Activated CD8-positive, alpha-beta memory T cell treated with anti-CD3 and anti-CD28 coated beads, Interleukin-2, amount 10 ng/mL, durations not matched to agents 7 days and 5 days (primary cell): ENCODE results near the gene BSG. TPM values are rescaled to one million over a fixed set of nuclear protein-coding genes. Genes with fewer than 3 reads are reported as not detected.
"Not testable (repeated sequence)": the region's sequence is repeated elsewhere in the genome, so short reads cannot be mapped to it uniquely, and the experiment has no call there.

Source experiments
- ATAC-seq: fragments of 150-1000 bp; cut with Tn5 transposase; one replicate; pipeline ENCODE4 v1.10.0; 2021; ENCODE audit warnings: moderate library complexity
- CTCF ChIA-PET: fragments of 350-600 bp; sonication (Branson Sonifier 250); formaldehyde crosslinking; loops from one replicate; lab custom pipeline; 2021; ENCODE audit warnings: antibody characterized with exemption; lab: Charles Lee
- DNase-seq: peaks from one replicate; pipeline ENCODE4 v3.0.0-alpha.2; 2020
- H3K27ac Mint-ChIP-seq: one replicate; pipeline ENCODE4 v1.8.0; 2021; ENCODE audit warnings: mild to moderate bottlenecking, mixed read lengths
- H3K27me3 Mint-ChIP-seq: one replicate; pipeline ENCODE4 v1.8.0; 2021; ENCODE audit warnings: mixed read lengths
- H3K36me3 Mint-ChIP-seq: one replicate; pipeline ENCODE4 v1.8.0; 2021; ENCODE audit warnings: mild to moderate bottlenecking, mixed read lengths
- H3K4me1 Mint-ChIP-seq: one replicate; pipeline ENCODE4 v1.8.0; 2021; ENCODE audit warnings: mixed read lengths
- H3K4me3 Mint-ChIP-seq: one replicate; pipeline ENCODE4 v1.8.0; 2021; ENCODE audit warnings: mild to moderate bottlenecking, moderate library complexity, mixed read lengths
- H3K9me3 Mint-ChIP-seq: one replicate; pipeline ENCODE4 v1.8.0; 2022; ENCODE audit warnings: low read depth, mixed read lengths
- total RNA-seq, 2 experiments: library from RNA; stranded (reverse); gene quantifications; one replicate each; pipeline ENCODE4 v1.2.3, GENCODE V29; 2021

BSG gene
- total RNA-seq, 2 experiments from 2014 or later = 206 to 225 TPM

GRCh38 chr19:601790-602189, 29.4 kb downstream of the BSG start:
- ATAC-seq (no peak), DNase-seq (no peak)
- Mint-ChIP-seq H3K4me1 (no peaks in the 10 kb centered on the region), H3K27me3 (no peaks in the 10 kb centered on the region), H3K36me3 (no peaks in the 10 kb centered on the region), H3K27ac (no peak overlapping the region), H3K9me3 (no peaks in the 10 kb centered on the region), H3K4me3 (no peak overlapping the region)
- CTCF ChIA-PET = no interaction called here

DNA sequence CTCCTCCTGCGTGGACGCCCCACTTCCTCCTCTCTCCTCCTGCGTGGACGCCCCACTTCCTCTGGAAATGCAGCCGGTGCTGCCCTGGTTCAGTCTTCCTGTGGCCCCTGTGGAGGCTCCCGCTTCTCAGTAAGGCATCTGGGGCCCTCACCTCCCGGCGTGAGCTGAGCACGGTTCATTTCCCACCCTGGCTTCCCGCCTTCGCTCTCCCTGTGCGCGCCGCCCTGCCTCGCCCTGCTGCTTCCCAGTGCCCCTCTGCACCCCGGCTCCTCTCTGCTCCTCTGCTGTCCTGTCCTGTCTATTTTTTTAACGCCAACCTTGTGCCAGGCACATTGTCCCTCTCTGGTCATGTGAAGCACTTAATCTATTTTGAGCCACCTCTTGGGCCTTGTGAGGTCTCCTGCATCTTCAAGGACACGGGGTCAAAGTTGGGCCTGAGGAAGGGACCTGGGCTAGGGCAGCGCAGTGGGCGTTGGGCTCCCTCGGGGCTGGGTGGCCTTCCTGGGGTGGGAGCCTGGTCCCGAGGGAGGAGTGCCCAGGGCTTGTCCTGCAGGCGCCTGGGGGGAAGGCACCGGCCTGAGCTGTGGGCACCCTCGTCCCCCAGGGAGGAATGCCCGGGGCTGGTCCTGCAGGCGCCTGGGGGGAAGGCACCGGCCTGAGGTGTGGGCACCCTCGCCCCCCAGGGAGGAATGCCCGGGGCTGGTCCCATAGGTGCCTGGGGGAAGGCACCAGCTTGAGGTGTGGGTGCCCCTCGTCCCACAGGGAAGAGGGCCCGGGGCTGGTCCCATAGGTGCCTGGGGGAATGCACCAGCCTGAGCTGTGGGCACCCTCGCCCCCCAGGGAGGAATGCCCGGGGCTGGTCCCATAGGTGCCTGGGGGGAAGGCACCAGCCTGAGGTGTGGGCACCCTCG, 30.2 kb downstream of the BSG start:
- no peaks in the 10 kb centered on the region for H3K4me1 Mint-ChIP-seq
- no peaks in the 10 kb centered on the region for H3K36me3 Mint-ChIP-seq
- CTCF ChIA-PET = no interaction called here
- H3K4me3 Mint-ChIP-seq = no peak overlapping the region
- no peak overlapping the region for H3K27ac Mint-ChIP-seq
- H3K27me3 Mint-ChIP-seq = no peaks in the 10 kb centered on the region
- ATAC-seq (no peak), DNase-seq (no peak)
- H3K9me3 Mint-ChIP-seq = no peaks in the 10 kb centered on the region

- H3K9me3 Mint-ChIP-seq, ATAC-seq, H3K27me3 Mint-ChIP-seq, H3K36me3 Mint-ChIP-seq, H3K4me3 Mint-ChIP-seq, CTCF ChIA-PET, H3K27ac Mint-ChIP-seq, DNase-seq, H3K4me1 Mint-ChIP-seq: not testable (repeated sequence)
Observed at GRCh38 chr19:603302-603639, 30.9 kb downstream of the BSG start.

DNA sequence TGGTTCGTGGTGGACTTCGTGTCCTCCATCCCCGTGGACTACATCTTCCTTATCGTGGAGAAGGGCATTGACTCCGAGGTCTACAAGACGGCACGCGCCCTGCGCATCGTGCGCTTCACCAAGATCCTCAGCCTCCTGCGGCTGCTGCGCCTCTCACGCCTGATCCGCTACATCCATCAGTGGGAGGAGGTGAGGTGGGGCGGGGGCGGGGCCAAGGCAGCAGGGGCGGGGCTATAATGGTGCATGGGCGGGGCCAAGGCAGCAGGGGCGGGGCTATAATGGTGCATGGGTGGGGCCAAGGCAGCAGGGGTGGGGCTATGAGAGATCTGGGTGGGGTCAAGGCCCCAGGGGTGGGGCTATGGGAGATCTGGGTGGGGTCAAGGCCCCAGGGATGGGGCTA, 31.4 kb downstream of the BSG start:
- H3K36me3 Mint-ChIP-seq, CTCF ChIA-PET, H3K4me3 Mint-ChIP-seq, DNase-seq, H3K27ac Mint-ChIP-seq, H3K9me3 Mint-ChIP-seq, H3K27me3 Mint-ChIP-seq, H3K4me1 Mint-ChIP-seq: not testable (repeated sequence)
- ATAC-seq = peak; percentile 21

DNA sequence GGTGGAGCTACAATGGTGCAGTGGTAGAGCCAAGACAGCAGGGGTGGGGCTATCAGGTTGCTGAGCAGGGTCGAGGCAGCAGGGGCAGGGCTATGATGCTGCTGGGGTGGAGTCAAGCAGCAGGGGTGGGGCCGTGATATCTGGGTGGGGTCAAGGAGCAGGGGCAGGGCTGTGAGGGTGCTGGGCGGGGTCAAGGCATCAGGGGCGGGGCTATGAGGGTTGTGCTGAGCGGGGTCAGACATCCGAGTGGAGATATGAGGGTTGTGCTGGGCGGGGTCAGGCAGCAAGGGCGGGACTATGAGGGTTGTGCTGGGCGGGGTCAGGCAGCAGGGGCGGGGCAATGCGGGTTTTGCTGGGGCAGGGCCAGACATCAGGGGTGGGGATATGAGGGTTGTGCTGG, 32.0 kb downstream of the BSG start:
- Mint-ChIP-seq H3K36me3 (no peaks in the 10 kb centered on the region), H3K4me1 (no peaks in the 10 kb centered on the region), H3K27ac (peak overlapping the region; percentile 36), H3K27me3 (no peaks in the 10 kb centered on the region), H3K9me3 (no peaks in the 10 kb centered on the region), H3K4me3 (no peak overlapping the region)
- CTCF ChIA-PET = interaction anchor here (1.0 kb wide), 1 partner anchor 93 kb away, joined by 3 read pairs; no protein-coding TSS in a partner anchor
- peak; percentile 77 for DNase-seq
- peak; percentile 80 for ATAC-seq

GRCh38 chr19:605061-605971, 32.9 kb downstream of the BSG start:
- not testable (repeated sequence) for H3K4me1 Mint-ChIP-seq, H3K27me3 Mint-ChIP-seq, H3K9me3 Mint-ChIP-seq, H3K36me3 Mint-ChIP-seq
- Mint-ChIP-seq H3K4me3 (peak overlapping the region; percentile 62), H3K27ac (peak overlapping the region; percentile 75)
- peak; percentile 73 for DNase-seq
- CTCF ChIA-PET = interaction anchor here (1.0 to 1.9 kb wide), 3 partner anchors 76 to 94 kb away, joined by 3 to 5 read pairs (median 4); no protein-coding TSS in a partner anchor
- peak; percentile 47 for ATAC-seq

GRCh38 chr19:607301-608154, 35.1 kb downstream of the BSG start:
- Mint-ChIP-seq H3K36me3 (peaks cover 1% of the 10 kb centered on the region), H3K4me1 (peaks cover 16% of the 10 kb centered on the region), H3K4me3 (no peak overlapping the region), H3K27me3 (no peaks in the 10 kb centered on the region), H3K27ac (no peak overlapping the region), H3K9me3 (no peaks in the 10 kb centered on the region)
- ATAC-seq (no peak), DNase-seq (no peak)
- CTCF ChIA-PET = interaction anchor here (1.9 kb wide), 1 partner anchor 97 kb away, joined by 5 read pairs; no protein-coding TSS in a partner anchor

- ATAC-seq (no peak), DNase-seq (peak; percentile 53)
- peaks cover 1% of the 10 kb centered on the region for H3K36me3 Mint-ChIP-seq
- H3K9me3 Mint-ChIP-seq = no peaks in the 10 kb centered on the region
- H3K27ac Mint-ChIP-seq = peak overlapping the region; percentile 75
- H3K27me3 Mint-ChIP-seq = no peaks in the 10 kb centered on the region
- H3K4me3 Mint-ChIP-seq = no peak overlapping the region
- CTCF ChIA-PET = no interaction called here
- H3K4me1 Mint-ChIP-seq = peaks cover 16% of the 10 kb centered on the region
Observed at GRCh38 chr19:608155-609003, 36.0 kb downstream of the BSG start.

GRCh38 chr19:609004-609346, 36.6 kb downstream of the BSG start:
- Mint-ChIP-seq H3K36me3 (peaks cover 1% of the 10 kb centered on the region), H3K27ac (no peak overlapping the region), H3K4me1 (peaks cover 16% of the 10 kb centered on the region), H3K27me3 (no peaks in the 10 kb centered on the region), H3K4me3 (no peak overlapping the region), H3K9me3 (no peaks in the 10 kb centered on the region)
- ATAC-seq (no peak), DNase-seq (no peak)
- CTCF ChIA-PET = no interaction called here

- peaks cover 16% of the 10 kb centered on the region for H3K4me1 Mint-ChIP-seq
- no peaks in the 10 kb centered on the region for H3K27me3 Mint-ChIP-seq
- DNase-seq (peak; percentile 69), ATAC-seq (peak; percentile 60)
- peak overlapping the region; percentile 91 for H3K27ac Mint-ChIP-seq
- CTCF ChIA-PET = interaction anchor here (0.8 kb wide), 1 partner anchor 46 kb away, joined by 3 read pairs; no protein-coding TSS in a partner anchor
- peaks cover 3% of the 10 kb centered on the region for H3K36me3 Mint-ChIP-seq
- no peaks in the 10 kb centered on the region for H3K9me3 Mint-ChIP-seq
- peak overlapping the region; percentile 76 for H3K4me3 Mint-ChIP-seq
Observed at GRCh38 chr19:610071-610800, 37.8 kb downstream of the BSG start.

GRCh38 chr19:610801-611480, 38.5 kb downstream of the BSG start:
- DNase-seq = peak; percentile 81
- Mint-ChIP-seq H3K9me3 (no peaks in the 10 kb centered on the region), H3K27ac (peak overlapping the region; percentile 91), H3K4me3 (peak overlapping the region; percentile 76), H3K36me3 (peaks cover 6% of the 10 kb centered on the region), H3K27me3 (peaks cover 2% of the 10 kb centered on the region), H3K4me1 (peaks cover 20% of the 10 kb centered on the region)
- CTCF ChIA-PET = interaction anchor here (1.8 kb wide), 1 partner anchor 123 kb away, joined by 5 read pairs; no protein-coding TSS in a partner anchor
- peak; percentile 74 for ATAC-seq
